ENCODE results near the gene ADAMTS14. TPM values are rescaled to one million over a fixed set of nuclear protein-coding genes. Genes with fewer than 3 reads are reported as not detected.

ADAMTS14 gene
- total and polyA plus RNA-seq, 3 experiments from 2014 or later = 0.06 TPM; not detected in 2

DNA sequence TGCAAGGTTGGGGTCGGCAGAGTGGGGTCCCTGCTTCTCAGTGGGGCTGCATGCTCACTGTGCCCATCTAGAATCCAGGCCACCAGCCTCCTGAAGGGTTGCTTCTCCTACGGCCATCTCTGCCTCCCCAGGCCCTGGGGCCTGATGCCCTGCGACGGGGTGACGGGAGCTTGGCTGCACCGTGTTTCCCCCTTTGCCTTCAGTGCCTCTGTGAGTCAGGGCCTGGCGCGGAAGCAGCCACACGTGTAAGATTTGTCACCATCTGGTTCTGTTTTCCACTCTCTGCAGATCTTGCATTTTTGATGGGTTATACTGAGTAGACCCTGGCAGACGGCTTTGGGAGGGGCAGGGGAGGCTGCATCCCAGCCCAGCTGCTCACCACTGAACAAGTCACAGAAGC is 7.2 kb downstream of the ADAMTS14 start:
- Histone ChIP-seq H3K4me1 (ENCODE audit: insufficient read depth, low read length) (no peaks in the 10 kb centered on the region), H3K4me3 (ENCODE audit: low read length) (no peak overlapping the region), H3K36me3 (ENCODE audit: insufficient read depth, low read length) (no peaks in the 10 kb centered on the region), H3K9me3 (ENCODE audit: low read length) (no peaks in the 10 kb centered on the region), H3K27me3 (ENCODE audit: insufficient read depth, low read length, poor library complexity, severe bottlenecking) (no peaks in the 10 kb centered on the region), H3K27ac (ENCODE audit: low read depth, low read length) (no peak overlapping the region)
- Mint-ChIP-seq H3K27me3 (peaks cover 7 to 20% of the 10 kb centered on the region in 2 donors), H3K4me3 (no peak overlapping the region), H3K27ac (no peak overlapping the region), H3K9me3 (no peaks in the 10 kb centered on the region), H3K36me3 (no peaks in the 10 kb centered on the region), H3K4me1 (peaks cover 0 to 6% (median 3%) of the 10 kb centered on the region in 3 donors)
- ChIA-PET POLR2A (no interaction called here), CTCF (no interaction called here)
- DNase-seq = no peak

DNA sequence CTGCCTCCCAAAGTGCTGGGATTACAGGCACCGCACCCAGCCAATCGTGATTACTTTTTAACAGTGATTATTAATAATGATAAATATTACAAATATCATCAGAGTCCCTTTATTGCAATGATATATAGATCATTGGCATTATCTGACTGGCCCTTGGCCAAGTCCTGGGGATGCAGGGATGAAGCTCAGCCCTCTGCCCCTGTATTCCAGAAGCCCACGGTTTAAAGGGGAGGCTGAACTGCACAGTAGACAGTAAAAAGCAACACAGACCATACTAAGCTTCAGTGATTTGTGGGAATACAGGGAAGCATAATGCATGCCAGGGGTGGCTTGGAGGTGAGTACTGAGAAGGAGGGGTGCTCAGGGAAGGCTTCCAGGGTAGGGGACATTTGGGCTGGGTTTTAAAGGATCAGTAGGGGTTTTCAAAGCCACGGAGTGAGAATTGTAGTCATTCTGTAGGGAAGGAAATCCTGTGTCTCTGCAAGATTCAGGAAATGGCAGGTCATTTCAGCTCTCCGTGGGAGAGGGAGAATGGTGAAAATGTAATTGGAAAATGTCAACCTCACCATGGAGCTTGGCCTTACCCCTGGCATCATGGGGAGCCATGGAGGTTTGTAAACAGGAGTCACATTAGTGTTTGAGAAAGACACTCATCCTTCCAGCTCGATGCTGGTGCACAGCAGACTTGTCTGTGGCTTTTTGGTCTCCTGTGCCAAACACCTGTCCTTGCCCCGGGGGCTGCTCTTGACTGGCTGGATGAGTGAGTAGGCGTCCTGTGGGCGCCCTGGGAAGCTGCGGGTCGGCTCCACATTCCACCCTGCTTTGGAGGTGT is 8.8 kb downstream of the ADAMTS14 start:
- H3K9me3 Mint-ChIP-seq = no peaks in the 10 kb centered on the region
- no peaks in the 10 kb centered on the region for H3K4me1 ChIP-seq (ENCODE audit: insufficient read depth, low read length)
- H3K27me3 ChIP-seq (ENCODE audit: insufficient read depth, low read length, poor library complexity, severe bottlenecking) = no peaks in the 10 kb centered on the region
- no peaks in the 10 kb centered on the region for H3K36me3 Mint-ChIP-seq
- H3K27ac ChIP-seq (ENCODE audit: low read depth, low read length) = no peak overlapping the region
- H3K27ac Mint-ChIP-seq = no peak overlapping the region
- no peaks in the 10 kb centered on the region for H3K9me3 ChIP-seq (ENCODE audit: low read length)
- H3K4me1 Mint-ChIP-seq = peaks cover 0 to 6% (median 3%) of the 10 kb centered on the region in 3 donors
- H3K4me3 Mint-ChIP-seq = no peak overlapping the region
- no peak for DNase-seq
- H3K36me3 ChIP-seq (ENCODE audit: insufficient read depth, low read length) = no peaks in the 10 kb centered on the region
- peaks cover 0 to 4% of the 10 kb centered on the region in 2 donors for H3K27me3 Mint-ChIP-seq
- POLR2A ChIA-PET = no interaction called here
- CTCF ChIA-PET = interaction anchor here (0.8 kb wide), 1 partner anchor 122 kb away, joined by 3 read pairs; no protein-coding TSS in a partner anchor
- H3K4me3 ChIP-seq (ENCODE audit: low read length) = no peak overlapping the region

- Mint-ChIP-seq H3K27me3 (no peaks in the 10 kb centered on the region), H3K4me1 (peaks cover 0 to 6% (median 3%) of the 10 kb centered on the region in 3 donors), H3K9me3 (no peaks in the 10 kb centered on the region), H3K27ac (no peak overlapping the region), H3K4me3 (no peak overlapping the region), H3K36me3 (no peaks in the 10 kb centered on the region)
- ChIA-PET CTCF (interaction anchor here (0.8 kb wide), 1 partner anchor 123 kb away, joined by 3 read pairs; no protein-coding TSS in a partner anchor), POLR2A (no interaction called here)
- no peak overlapping the region for H3K4me3 ChIP-seq (ENCODE audit: low read length)
- no peaks in the 10 kb centered on the region for H3K9me3 ChIP-seq (ENCODE audit: low read length)
- H3K27ac ChIP-seq (ENCODE audit: low read depth, low read length) = no peak overlapping the region
- H3K36me3 ChIP-seq (ENCODE audit: insufficient read depth, low read length) = no peaks in the 10 kb centered on the region
- H3K4me1 ChIP-seq (ENCODE audit: insufficient read depth, low read length) = no peaks in the 10 kb centered on the region
- no peak for DNase-seq
- no peaks in the 10 kb centered on the region for H3K27me3 ChIP-seq (ENCODE audit: insufficient read depth, low read length, poor library complexity, severe bottlenecking)
Observed at GRCh38 chr10:70681731-70682005, 9.4 kb downstream of the ADAMTS14 start.

DNA sequence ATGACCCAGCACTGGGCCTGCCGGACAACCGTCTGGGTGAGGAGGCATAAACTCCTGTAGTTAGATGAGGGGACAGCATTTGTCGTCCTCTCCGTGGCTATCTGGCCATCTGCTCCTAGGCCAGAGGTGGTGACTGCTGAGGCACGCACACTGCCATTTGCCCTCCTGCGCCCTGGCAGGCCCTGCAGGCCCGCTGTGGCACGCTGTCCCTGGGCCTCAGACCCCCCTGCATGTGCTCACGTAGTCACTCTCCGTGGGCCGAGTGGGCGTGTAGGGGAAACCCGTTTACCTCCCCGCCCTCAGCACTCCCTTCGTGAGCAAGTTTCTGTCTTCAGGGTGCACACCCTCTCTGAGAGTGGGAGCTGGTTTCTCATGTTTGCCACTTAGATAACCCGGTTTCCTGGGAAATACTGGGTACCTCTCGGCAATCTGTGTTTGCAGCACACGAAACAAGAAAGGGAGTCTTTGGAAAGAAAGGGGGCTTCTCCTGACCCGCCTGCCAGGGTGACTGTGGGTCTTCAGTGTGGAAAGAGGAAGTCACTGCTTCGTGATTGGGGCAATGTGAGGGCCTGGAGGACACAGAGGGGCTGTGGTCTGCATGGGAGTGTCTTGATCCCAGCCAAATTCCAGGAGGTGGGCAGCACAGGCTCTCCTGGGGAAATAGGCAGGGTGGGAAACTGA is 10.8 kb downstream of the ADAMTS14 start:
- Mint-ChIP-seq H3K4me1 (peaks cover 0 to 2% (median 0%) of the 10 kb centered on the region in 3 donors), H3K27ac (peak overlapping the region in 2 of 8 donors; percentile 17 to 65), H3K9me3 (no peaks in the 10 kb centered on the region), H3K36me3 (no peaks in the 10 kb centered on the region), H3K4me3 (no peak overlapping the region), H3K27me3 (no peaks in the 10 kb centered on the region)
- Histone ChIP-seq H3K4me3 (ENCODE audit: low read length) (no peak overlapping the region), H3K27ac (ENCODE audit: low read depth, low read length) (peak overlapping the region; percentile 17), H3K27me3 (ENCODE audit: insufficient read depth, low read length, poor library complexity, severe bottlenecking) (no peaks in the 10 kb centered on the region), H3K4me1 (ENCODE audit: insufficient read depth, low read length) (no peaks in the 10 kb centered on the region), H3K36me3 (ENCODE audit: insufficient read depth, low read length) (no peaks in the 10 kb centered on the region), H3K9me3 (ENCODE audit: low read length) (no peaks in the 10 kb centered on the region)
- ChIA-PET CTCF (no interaction called here), POLR2A (no interaction called here)
- no peak for DNase-seq

- ChIA-PET CTCF (no interaction called here), POLR2A (no interaction called here)
- no peak overlapping the region for H3K4me3 ChIP-seq (ENCODE audit: low read length)
- Mint-ChIP-seq H3K27me3 (no peaks in the 10 kb centered on the region), H3K4me3 (no peak overlapping the region), H3K36me3 (no peaks in the 10 kb centered on the region), H3K4me1 (no peaks in the 10 kb centered on the region), H3K9me3 (no peaks in the 10 kb centered on the region), H3K27ac (peak overlapping the region in 3 of 8 donors; percentile 1 to 22 (median 17))
- H3K4me1 ChIP-seq (ENCODE audit: insufficient read depth, low read length) = no peaks in the 10 kb centered on the region
- no peak overlapping the region for H3K27ac ChIP-seq (ENCODE audit: low read depth, low read length)
- DNase-seq = no peak
- no peaks in the 10 kb centered on the region for H3K27me3 ChIP-seq (ENCODE audit: insufficient read depth, low read length, poor library complexity, severe bottlenecking)
- H3K9me3 ChIP-seq (ENCODE audit: low read length) = no peaks in the 10 kb centered on the region
- no peaks in the 10 kb centered on the region for H3K36me3 ChIP-seq (ENCODE audit: insufficient read depth, low read length)
Observed at GRCh38 chr10:70683601-70683934, 11.3 kb downstream of the ADAMTS14 start.

DNA sequence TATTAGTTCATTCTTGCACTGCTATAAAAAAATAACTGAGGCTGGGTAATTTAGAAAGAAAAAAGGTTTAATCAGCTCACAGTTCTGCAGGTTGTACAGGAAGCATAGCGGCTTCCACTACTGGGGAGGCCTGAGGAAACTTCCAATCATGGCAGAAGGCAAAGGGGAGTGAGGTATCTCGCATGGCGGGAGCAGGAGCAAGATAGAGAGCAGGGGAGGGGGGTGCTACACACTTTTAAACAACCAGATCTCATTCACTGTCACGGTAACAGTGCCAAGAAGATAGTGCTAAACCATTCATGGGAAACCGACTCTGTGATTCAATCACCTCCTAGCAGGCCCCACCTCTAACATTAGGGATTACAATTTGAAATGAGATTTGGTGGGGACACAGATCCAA is 11.6 kb downstream of the ADAMTS14 start:
- Histone ChIP-seq H3K27me3 (ENCODE audit: insufficient read depth, low read length, poor library complexity, severe bottlenecking) (no peaks in the 10 kb centered on the region), H3K27ac (ENCODE audit: low read depth, low read length) (no peak overlapping the region), H3K4me3 (ENCODE audit: low read length) (no peak overlapping the region), H3K36me3 (ENCODE audit: insufficient read depth, low read length) (no peaks in the 10 kb centered on the region), H3K9me3 (ENCODE audit: low read length) (no peaks in the 10 kb centered on the region), H3K4me1 (ENCODE audit: insufficient read depth, low read length) (no peaks in the 10 kb centered on the region)
- Mint-ChIP-seq H3K4me1 (no peaks in the 10 kb centered on the region), H3K27me3 (no peaks in the 10 kb centered on the region), H3K9me3 (no peaks in the 10 kb centered on the region), H3K36me3 (no peaks in the 10 kb centered on the region), H3K4me3 (no peak overlapping the region), H3K27ac (peak overlapping the region in 2 of 8 donors; percentile 1 to 22)
- DNase-seq = no peak
- CTCF ChIA-PET = no interaction called here
- POLR2A ChIA-PET = no interaction called here

- CTCF ChIA-PET = no interaction called here
- Histone ChIP-seq H3K4me3 (ENCODE audit: low read length) (no peak overlapping the region), H3K4me1 (ENCODE audit: insufficient read depth, low read length) (no peaks in the 10 kb centered on the region), H3K27me3 (ENCODE audit: insufficient read depth, low read length, poor library complexity, severe bottlenecking) (no peaks in the 10 kb centered on the region), H3K36me3 (ENCODE audit: insufficient read depth, low read length) (no peaks in the 10 kb centered on the region), H3K27ac (ENCODE audit: low read depth, low read length) (no peak overlapping the region), H3K9me3 (ENCODE audit: low read length) (no peaks in the 10 kb centered on the region)
- POLR2A ChIA-PET = no interaction called here
- no peak overlapping the region for H3K4me3 Mint-ChIP-seq
- peak overlapping the region in 1 of 8 donors; percentile 47 for H3K27ac Mint-ChIP-seq
- no peak for DNase-seq
- no peaks in the 10 kb centered on the region for H3K36me3 Mint-ChIP-seq
- H3K9me3 Mint-ChIP-seq = no peaks in the 10 kb centered on the region
- no peaks in the 10 kb centered on the region for H3K27me3 Mint-ChIP-seq
- no peaks in the 10 kb centered on the region for H3K4me1 Mint-ChIP-seq
Observed at GRCh38 chr10:70684374-70684773, 12.1 kb downstream of the ADAMTS14 start.

- no peaks in the 10 kb centered on the region for H3K4me1 Mint-ChIP-seq
- ChIA-PET CTCF (interaction anchor here (1.1 kb wide), 1 partner anchor 126 kb away, joined by 3 read pairs; no protein-coding TSS in a partner anchor), POLR2A (no interaction called here)
- H3K27ac Mint-ChIP-seq = peak overlapping the region in 1 of 8 donors; percentile 38
- H3K9me3 ChIP-seq (ENCODE audit: low read length) = no peaks in the 10 kb centered on the region
- no peaks in the 10 kb centered on the region for H3K9me3 Mint-ChIP-seq
- H3K36me3 Mint-ChIP-seq = no peaks in the 10 kb centered on the region
- no peaks in the 10 kb centered on the region for H3K27me3 ChIP-seq (ENCODE audit: insufficient read depth, low read length, poor library complexity, severe bottlenecking)
- H3K4me1 ChIP-seq (ENCODE audit: insufficient read depth, low read length) = no peaks in the 10 kb centered on the region
- DNase-seq = no peak
- no peaks in the 10 kb centered on the region for H3K27me3 Mint-ChIP-seq
- no peak overlapping the region for H3K4me3 ChIP-seq (ENCODE audit: low read length)
- no peak overlapping the region for H3K27ac ChIP-seq (ENCODE audit: low read depth, low read length)
- no peak overlapping the region for H3K4me3 Mint-ChIP-seq
- H3K36me3 ChIP-seq (ENCODE audit: insufficient read depth, low read length) = no peaks in the 10 kb centered on the region
Observed at GRCh38 chr10:70684839-70685454, 12.6 kb downstream of the ADAMTS14 start.

Measured in CD8-positive, alpha-beta memory T cell (primary cell).